ENCODE measurements around the gene HDAC6.

The HDAC6 gene

DNA sequence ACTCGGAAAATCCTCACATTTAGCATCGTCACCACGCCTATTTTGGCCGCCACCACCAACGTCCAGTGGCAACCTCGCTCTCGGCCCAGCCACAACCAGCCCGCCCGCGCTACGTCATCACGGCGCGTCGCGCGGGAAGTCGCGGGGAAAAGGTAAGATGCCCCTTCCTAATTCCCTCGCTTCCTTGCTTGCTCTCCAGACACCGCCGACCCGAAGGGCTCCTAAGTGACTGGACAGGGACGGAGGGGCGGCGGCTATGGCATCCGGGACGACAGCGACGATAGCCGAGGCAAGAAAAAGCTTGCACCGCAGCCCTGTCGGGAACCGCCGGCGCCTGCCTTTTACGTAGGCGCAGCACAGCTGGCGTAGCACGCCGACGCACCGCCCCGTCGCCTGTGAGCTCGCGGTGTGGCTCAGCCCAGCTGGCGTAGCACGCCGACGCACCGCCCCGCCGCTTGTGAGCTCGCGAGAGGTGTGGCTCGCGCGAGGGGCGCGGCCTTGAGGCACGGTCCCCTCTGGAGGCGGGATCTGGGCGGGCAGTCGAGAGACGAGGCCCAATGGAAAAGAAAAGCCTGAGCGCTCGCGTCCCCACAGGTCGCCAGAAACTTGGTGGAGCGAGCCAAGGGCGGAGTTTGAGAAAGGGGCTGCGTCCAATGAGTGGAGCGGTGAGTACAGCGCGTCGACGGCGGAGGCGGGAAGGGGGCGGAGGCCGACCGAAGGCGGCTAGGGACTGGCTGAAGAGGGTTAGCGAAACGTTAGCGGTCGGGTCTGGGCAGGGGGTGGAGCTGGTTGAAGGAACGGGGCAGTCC lies at the start of gene HDAC6:
Gene HDAC6, plus strand, starts transcription at position 788 of the 809 bp plus-strand sequence. CDS start 626 bp downstream, outside the sequence.
- peak; percentile 96 for DNase-seq

- DNase-seq = no peak
Observed at GRCh38 chrX:48752498-48752897, 49.4 kb upstream of the HDAC6 start.

- DNase-seq = no peak
Observed at GRCh38 chrX:48753708-48754228, 48.1 kb upstream of the HDAC6 start.

- DNase-seq = no peak
Observed at GRCh38 chrX:48754238-48754637, 47.6 kb upstream of the HDAC6 start.

GRCh38 chrX:48761674-48762471 lies 40.0 kb upstream of the HDAC6 start, which contains the start of gene GLOD5:
Gene GLOD5 (plus strand): TSS chrX:48761747. CDS start chrX:48761791, 44 bp downstream.
- peak; percentile 5 for DNase-seq

GRCh38 chrX:48769230-48769629 lies 32.6 kb upstream of the HDAC6 start:
- no peak for DNase-seq

GRCh38 chrX:48770296-48770695 lies 31.6 kb upstream of the HDAC6 start:
- DNase-seq = no peak

- no peak for DNase-seq
Observed at GRCh38 chrX:48772602-48773001, 29.3 kb upstream of the HDAC6 start.

GRCh38 chrX:48776818-48777439 lies 24.9 kb upstream of the HDAC6 start:
- DNase-seq = no peak

GRCh38 chrX:48779399-48779798 lies 22.5 kb upstream of the HDAC6 start:
- no peak for DNase-seq

GRCh38 chrX:48781705-48782104 lies 20.2 kb upstream of the HDAC6 start:
- no peak for DNase-seq

DNA sequence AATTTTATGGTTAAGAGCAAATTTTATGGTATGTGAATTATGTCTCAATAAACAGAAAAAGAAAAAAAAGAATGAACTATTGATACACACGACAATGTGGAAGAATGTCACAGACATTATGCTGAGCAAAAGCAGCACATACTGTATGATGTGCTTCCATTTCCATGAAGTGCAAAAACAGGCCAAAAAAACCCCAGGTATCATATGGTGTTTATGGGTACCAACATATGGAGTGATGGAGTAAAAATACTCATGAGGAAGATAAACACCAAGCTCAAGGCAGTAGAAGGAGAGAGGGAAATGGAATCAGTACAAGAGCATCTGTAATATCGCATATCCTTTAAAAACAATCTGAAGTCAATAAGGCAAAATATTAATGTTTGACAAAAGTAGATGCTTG lies 19.7 kb upstream of the HDAC6 start:
- DNase-seq = no peak

GRCh38 chrX:48782795-48783194 lies 19.1 kb upstream of the HDAC6 start:
- no peak for DNase-seq

DNA sequence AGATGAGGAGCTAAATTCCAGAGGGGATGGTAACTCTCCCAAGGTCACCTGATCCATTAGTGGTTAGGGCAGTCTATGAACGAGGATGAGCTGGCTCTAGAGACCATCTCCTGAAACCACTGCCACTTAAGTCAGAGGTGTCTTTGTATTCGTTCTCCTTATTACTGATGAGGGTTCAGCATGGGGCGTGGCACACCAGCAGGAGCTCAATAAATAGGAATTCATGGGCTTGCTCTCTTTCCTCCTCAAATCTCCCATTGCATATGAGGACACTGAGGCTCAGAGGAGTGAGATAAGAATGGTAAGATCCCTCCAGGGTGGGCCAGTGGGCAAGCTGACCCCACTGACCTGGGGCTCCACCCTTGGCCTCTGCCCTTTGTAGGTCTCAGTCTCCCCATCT lies 17.1 kb upstream of the HDAC6 start:
- no peak for DNase-seq

- no peak for DNase-seq
Observed at GRCh38 chrX:48785186-48785539, 16.7 kb upstream of the HDAC6 start.

DNA sequence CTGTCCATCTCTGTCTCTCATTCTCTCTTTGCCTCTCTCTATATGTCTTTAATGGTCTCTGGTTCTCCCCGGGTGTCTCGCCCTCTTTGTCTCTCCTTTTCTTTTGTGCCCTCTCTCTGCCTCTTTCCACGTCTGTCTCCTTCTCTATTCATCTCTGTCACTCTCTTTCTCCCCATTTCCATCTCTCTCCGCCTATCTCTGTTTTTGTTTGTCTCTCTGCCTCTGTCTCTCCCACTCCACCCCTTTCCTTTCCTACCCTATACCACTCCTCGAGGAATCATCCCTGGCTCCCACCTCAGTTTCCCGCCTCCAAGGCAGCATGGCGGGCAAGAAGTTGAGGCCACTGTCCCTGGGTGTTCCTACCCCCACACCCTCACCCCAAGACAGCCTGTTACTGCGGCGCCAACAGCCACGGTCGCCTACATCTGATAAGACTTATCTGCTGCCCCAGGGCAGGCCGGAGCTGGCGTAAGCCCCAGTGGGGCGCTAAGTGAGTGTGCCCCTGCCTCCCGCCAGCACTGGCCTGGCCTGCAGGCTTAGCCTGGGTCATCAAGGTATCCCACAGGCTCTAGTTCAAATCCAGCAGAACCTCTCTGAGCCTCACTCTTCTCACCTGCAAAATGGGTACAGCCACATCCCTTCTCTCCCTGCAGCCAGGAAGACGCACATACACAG lies 16.2 kb upstream of the HDAC6 start:
- no peak for DNase-seq

GRCh38 chrX:48786341-48786800 lies 15.5 kb upstream of the HDAC6 start, which contains the start of gene GATA1:
Gene GATA1 (plus strand): TSS chrX:48786590. CDS start chrX:48791110, 4,520 bp downstream.
- DNase-seq = no peak

- no peak for DNase-seq
Observed at GRCh38 chrX:48786825-48787504, 14.9 kb upstream of the HDAC6 start.

DNA sequence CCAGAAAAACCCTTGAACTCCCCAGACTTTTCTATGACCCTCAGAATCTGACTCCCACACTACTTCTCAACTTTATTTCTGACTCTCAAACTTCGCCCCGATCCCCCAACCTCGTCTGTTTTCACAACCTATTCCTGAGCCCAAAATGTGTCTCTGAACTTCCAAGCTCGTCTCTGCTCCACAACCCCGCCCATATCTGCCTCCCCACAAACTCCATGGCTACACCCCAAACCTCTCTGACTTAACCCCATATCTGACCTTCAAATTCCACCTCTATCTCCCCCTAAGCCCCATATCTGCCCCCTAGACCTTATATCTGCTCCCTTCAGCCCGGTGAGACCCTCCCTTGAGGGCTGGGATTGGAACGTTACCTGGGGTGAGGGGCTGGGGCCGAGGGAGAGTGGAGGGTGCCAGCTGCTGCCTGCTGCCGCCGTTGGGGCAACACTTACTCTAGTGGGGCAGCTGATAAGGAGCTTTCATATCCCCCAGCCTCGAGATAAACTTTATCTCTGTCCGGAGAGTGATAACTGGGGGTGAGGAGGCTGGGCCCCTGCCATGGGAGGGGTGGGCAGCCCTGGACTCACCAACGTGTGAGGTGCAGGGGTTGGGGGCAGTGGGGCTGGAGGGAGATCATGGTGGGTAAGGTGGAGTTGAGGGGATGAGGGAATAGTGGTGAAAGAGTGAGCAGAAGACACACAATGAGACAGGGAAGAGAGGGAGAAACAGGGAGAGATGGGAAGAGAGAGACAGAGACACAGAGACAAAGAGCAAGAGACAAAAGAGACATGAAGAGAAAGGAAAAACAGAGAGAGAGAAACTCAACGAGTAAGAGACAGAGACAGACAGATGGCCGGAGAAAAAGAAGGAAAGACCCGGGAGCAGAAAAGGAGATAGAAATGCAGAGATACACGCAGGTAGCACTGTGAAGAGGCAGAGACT lies 14.1 kb upstream of the HDAC6 start:
- DNase-seq = no peak

DNA sequence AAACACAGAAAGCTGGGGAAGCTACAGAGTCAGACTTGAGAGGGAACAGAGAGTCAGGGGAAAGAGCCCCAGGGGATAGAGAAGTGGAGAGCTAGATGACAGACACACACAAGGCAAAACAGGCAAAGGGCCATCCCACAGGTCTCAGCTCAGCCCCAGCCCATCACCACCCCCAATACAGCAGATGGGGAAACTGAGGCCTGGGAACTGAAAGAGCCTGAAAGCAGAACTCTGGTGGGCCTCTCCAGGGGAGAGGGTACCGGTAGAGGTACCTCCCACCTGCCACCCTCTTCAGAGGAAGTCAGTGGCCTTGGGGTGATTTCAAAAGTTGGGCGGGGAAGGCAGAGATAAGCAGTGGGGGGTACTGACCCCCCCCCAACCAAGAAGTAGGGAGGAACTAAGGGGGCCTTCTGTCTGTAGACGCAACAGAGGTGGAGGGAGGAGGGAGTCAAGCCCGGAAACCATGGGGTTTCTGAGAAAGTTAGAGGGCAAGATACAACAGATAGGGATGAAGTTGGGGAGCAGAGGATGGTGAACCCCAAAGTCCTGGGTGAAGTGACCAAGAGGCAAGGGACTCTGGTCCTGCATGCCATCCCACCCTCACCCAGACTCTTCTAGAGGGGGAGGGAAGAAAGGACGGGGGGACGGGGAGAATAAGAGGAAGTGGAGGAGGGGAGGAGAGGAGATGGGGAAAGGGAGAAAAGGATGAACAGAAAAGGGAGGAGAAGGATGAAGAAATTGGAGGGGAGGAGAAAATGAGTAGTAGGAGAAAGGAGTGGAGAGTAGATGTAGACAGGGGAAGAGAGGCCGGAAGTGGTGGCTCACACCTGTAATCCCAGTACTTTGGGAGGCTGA lies 12.3 kb upstream of the HDAC6 start:
- no peak for DNase-seq
